ENCODE data around the gene EP300.

GRCh38 chr22:41226723-41227655 is 134.6 kb downstream of the EP300 start:
- no peak for TF ChIP-seq JUND (IDR thresholded peaks at IDR 0.05; ENCODE audit: low read length)
- no peak for TF ChIP-seq SP1 (IDR thresholded peaks at IDR 0.05; ENCODE audit: low read depth, low read length)
- no peak for TF ChIP-seq EP300 (IDR thresholded peaks at IDR 0.05; ENCODE audit: borderline replicate concordance in 1 of 2, low read depth in 2 of 2, low read length in 2 of 2)
- no peak for TF ChIP-seq CTCF (IDR thresholded peaks at IDR 0.05; ENCODE audit: control extremely low read depth in 1 of 3, insufficient read depth in 1 of 3, low read depth in 1 of 3, low read length in 3 of 3)
- TF ChIP-seq TAF1 (IDR thresholded peaks at IDR 0.05; ENCODE audit: low read depth, low read length) = no peak
- no peak for TF ChIP-seq SUZ12 (IDR thresholded peaks at IDR 0.05; ENCODE audit: low read length)
- no peak for TF ChIP-seq POLR2A (IDR thresholded peaks at IDR 0.05; ENCODE audit: control extremely low read depth in 1 of 2, low read depth in 2 of 2, low read length in 2 of 2)
- TF ChIP-seq CEBPB (IDR thresholded peaks at IDR 0.05; ENCODE audit: low read depth, low read length) = no peak
- TF ChIP-seq EZH2 (IDR thresholded peaks at IDR 0.05; ENCODE audit: low read depth, low read length, severe bottlenecking) = no peak
- no peak for TF ChIP-seq ZNF274 (IDR thresholded peaks at IDR 0.05; ENCODE audit: borderline replicate concordance, extremely low read depth, low read length)
- no peak for TF ChIP-seq CREB1 (IDR thresholded peaks at IDR 0.05)
- no peak for TF ChIP-seq YY1 (IDR thresholded peaks at IDR 0.05; ENCODE audit: low read depth, low read length)
- TF ChIP-seq CHD7 (IDR thresholded peaks at IDR 0.05; ENCODE audit: insufficient replicate concordance, low read length) = no peak
